HG02870 (cell line): ENCODE measurements around the gene TSPO2.

Source experiments
- ATAC-seq: cut with Tn5 transposase; IDR thresholded peaks from one replicate; pipeline ENCODE4 v1.9.1; 2021; ENCODE audit warnings: mild to moderate bottlenecking, moderate library complexity; ENCODE audit not compliant: unreplicated experiment

TSPO2 gene

GRCh38 chr6:41074692-41075436, 32.6 kb downstream of the TSPO2 start:
- ATAC-seq = no peak

- ATAC-seq = no peak
Observed at GRCh38 chr6:41075651-41076626, 33.7 kb downstream of the TSPO2 start.

GRCh38 chr6:41077536-41077935, 35.3 kb downstream of the TSPO2 start:
- ATAC-seq = no peak

- no peak for ATAC-seq
Observed at GRCh38 chr6:41078101-41078500, 35.8 kb downstream of the TSPO2 start.

- no peak for ATAC-seq
Observed at GRCh38 chr6:41079080-41079479, 36.8 kb downstream of the TSPO2 start.

- no peak for ATAC-seq
Observed at GRCh38 chr6:41080621-41081020, 38.4 kb downstream of the TSPO2 start.

- ATAC-seq = no peak
Observed at GRCh38 chr6:41083072-41083471, 40.8 kb downstream of the TSPO2 start.

- ATAC-seq = no peak
Observed at GRCh38 chr6:41085182-41085581, 42.9 kb downstream of the TSPO2 start.

- no peak for ATAC-seq
Observed at GRCh38 chr6:41088451-41088850, 46.2 kb downstream of the TSPO2 start.

- no peak for ATAC-seq
Observed at GRCh38 chr6:41090841-41091761, 48.8 kb downstream of the TSPO2 start.

GRCh38 chr6:41092421-41093140, 50.3 kb downstream of the TSPO2 start:
- no peak for ATAC-seq

GRCh38 chr6:41093729-41094128, 51.5 kb downstream of the TSPO2 start:
- ATAC-seq = no peak
